ENCODE results near the gene SURF6. TPM values are rescaled to one million over a fixed set of nuclear protein-coding genes. Genes with fewer than 3 reads are reported as not detected.

Gene SURF6
- total RNA-seq, 1 experiment from 2014 or later = 56.3 TPM

DNA sequence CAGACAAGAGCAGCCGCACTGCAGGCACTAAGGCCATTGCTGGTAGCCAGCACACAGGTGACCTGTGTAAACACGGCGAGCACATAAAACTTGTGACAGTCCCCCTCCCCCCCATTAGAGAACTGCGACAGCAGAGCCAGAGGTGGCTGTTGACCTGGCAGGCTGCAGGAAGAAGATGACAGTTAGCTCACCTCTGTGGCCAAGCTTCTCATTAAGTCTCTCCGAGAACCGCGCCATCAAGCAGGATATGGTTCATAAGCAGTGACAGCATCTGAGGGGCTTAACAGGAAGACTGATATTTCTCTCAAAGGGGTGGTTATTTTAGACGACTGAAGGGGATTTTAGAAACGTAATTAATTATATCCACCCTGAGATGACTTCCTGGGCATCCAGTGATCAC lies 34.7 kb upstream of the SURF6 start:
- peaks cover 34% of the 10 kb centered on the region for H3K79me1 ChIP-seq (ENCODE audit: insufficient read depth, low read depth, low read length, poor library complexity, severe bottlenecking)
- no peak overlapping the region for H3K9ac ChIP-seq (ENCODE audit: extremely low read depth, insufficient read length, low read length)
- Mint-ChIP-seq H3K36me3 (ENCODE audit: insufficient read depth in 1 of 3, low read depth in 3 of 3) (peaks cover 26 to 73% (median 57%) of the 10 kb centered on the region in 3 experiments; a peak in 6 of 7 replicates), H3K4me3 (no peak overlapping the region), H3K27me3 (ENCODE audit: low read depth) (no peaks in the 10 kb centered on the region), H3K9me3 (no peaks in the 10 kb centered on the region; a peak in 1 of 5 replicates), H3K27ac (no peak overlapping the region), H3K4me1 (peaks cover 11 to 13% of the 10 kb centered on the region in 2 experiments)
- H3K79me2 ChIP-seq (ENCODE audit: insufficient read depth, low read length) = peaks cover 62% of the 10 kb centered on the region; the same call in 1 of the 2 replicates
- H3K4me1 ChIP-seq (ENCODE audit: insufficient read depth, low read length) = no peaks in the 10 kb centered on the region
- H2BK120ac ChIP-seq (ENCODE audit: low read depth, low read length, poor library complexity, severe bottlenecking) = no peak overlapping the region
- H3K4me2 ChIP-seq (ENCODE audit: insufficient read depth, insufficient read length, low read length) = no peak overlapping the region
- no peak overlapping the region for H3K27ac ChIP-seq (ENCODE audit: insufficient read length, low read depth, low read length)
- H3K23ac ChIP-seq (ENCODE audit: insufficient read length, low read depth, low read length) = no peak overlapping the region
- TF ChIP-seq, protein P1, sequence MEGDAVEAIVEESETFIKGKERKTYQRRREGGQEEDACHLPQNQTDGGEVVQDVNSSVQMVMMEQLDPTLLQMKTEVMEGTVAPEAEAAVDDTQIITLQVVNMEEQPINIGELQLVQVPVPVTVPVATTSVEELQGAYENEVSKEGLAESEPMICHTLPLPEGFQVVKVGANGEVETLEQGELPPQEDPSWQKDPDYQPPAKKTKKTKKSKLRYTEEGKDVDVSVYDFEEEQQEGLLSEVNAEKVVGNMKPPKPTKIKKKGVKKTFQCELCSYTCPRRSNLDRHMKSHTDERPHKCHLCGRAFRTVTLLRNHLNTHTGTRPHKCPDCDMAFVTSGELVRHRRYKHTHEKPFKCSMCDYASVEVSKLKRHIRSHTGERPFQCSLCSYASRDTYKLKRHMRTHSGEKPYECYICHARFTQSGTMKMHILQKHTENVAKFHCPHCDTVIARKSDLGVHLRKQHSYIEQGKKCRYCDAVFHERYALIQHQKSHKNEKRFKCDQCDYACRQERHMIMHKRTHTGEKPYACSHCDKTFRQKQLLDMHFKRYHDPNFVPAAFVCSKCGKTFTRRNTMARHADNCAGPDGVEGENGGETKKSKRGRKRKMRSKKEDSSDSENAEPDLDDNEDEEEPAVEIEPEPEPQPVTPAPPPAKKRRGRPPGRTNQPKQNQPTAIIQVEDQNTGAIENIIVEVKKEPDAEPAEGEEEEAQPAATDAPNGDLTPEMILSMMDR (conservative IDR thresholded peaks at IDR 0.05) = no peak
- H4K20me1 ChIP-seq (ENCODE audit: control insufficient read depth, insufficient read depth, insufficient read length) = no peaks in the 10 kb centered on the region
- no peak overlapping the region for H2BK12ac ChIP-seq (ENCODE audit: insufficient read length, low read depth, low read length)
- no peak for DNase-seq
- H3K14ac ChIP-seq (ENCODE audit: insufficient read depth, low read length) = no peak overlapping the region
- no peak overlapping the region for H2BK20ac ChIP-seq (ENCODE audit: low read depth, low read length, poor library complexity, severe bottlenecking)
- H3K18ac ChIP-seq (ENCODE audit: insufficient read length, low read depth, low read length) = no peak overlapping the region
- no peaks in the 10 kb centered on the region for H3K27me3 ChIP-seq (ENCODE audit: insufficient read depth, low read length)
- no peak overlapping the region for H4K5ac ChIP-seq (ENCODE audit: insufficient read length, low read depth, low read length)
- no peak overlapping the region for H3K56ac ChIP-seq (ENCODE audit: insufficient read length, low read depth, low read length)
- peaks cover 6% of the 10 kb centered on the region for H3K23me2 ChIP-seq (ENCODE audit: insufficient read length, low read depth, low read length, poor library complexity, severe bottlenecking)
- no peak overlapping the region for H4K8ac ChIP-seq (replicated peaks; ENCODE audit: insufficient read length, low read depth, low read length)
- no peak overlapping the region for H2BK5ac ChIP-seq (ENCODE audit: insufficient read length, low read length)
- H2AFZ ChIP-seq (ENCODE audit: low read length) = no peak overlapping the region
- H4K91ac ChIP-seq (ENCODE audit: insufficient read length, low read depth, low read length) = no peak overlapping the region
- WGBS (ENCODE audit: extremely low coverage, insufficient read length, low lambda C conversion rate) = no CpG with 5 or more reads among the region's 9 CpGs
- no peak overlapping the region for H3K4ac ChIP-seq (ENCODE audit: low read depth, low read length)
- no peak overlapping the region for H2AK5ac ChIP-seq (ENCODE audit: insufficient read length, low read length)
- no peak overlapping the region for H3T11ph ChIP-seq (ENCODE audit: low read length)
- H3K9me3 ChIP-seq (ENCODE audit: control insufficient read depth, low read depth, low read length) = no peaks in the 10 kb centered on the region
- no peak overlapping the region for H2BK15ac ChIP-seq (ENCODE audit: low read depth, low read length)

All from H9 (cell line).